ENCODE data around the gene IQGAP3. TPM values are rescaled to one million over a fixed set of nuclear protein-coding genes. Genes with fewer than 3 reads are reported as not detected.

IQGAP3 gene
- polyA plus RNA-seq, 1 of the 3 experiments (the other 2 are of a cell fraction): 15.6 TPM

DNA sequence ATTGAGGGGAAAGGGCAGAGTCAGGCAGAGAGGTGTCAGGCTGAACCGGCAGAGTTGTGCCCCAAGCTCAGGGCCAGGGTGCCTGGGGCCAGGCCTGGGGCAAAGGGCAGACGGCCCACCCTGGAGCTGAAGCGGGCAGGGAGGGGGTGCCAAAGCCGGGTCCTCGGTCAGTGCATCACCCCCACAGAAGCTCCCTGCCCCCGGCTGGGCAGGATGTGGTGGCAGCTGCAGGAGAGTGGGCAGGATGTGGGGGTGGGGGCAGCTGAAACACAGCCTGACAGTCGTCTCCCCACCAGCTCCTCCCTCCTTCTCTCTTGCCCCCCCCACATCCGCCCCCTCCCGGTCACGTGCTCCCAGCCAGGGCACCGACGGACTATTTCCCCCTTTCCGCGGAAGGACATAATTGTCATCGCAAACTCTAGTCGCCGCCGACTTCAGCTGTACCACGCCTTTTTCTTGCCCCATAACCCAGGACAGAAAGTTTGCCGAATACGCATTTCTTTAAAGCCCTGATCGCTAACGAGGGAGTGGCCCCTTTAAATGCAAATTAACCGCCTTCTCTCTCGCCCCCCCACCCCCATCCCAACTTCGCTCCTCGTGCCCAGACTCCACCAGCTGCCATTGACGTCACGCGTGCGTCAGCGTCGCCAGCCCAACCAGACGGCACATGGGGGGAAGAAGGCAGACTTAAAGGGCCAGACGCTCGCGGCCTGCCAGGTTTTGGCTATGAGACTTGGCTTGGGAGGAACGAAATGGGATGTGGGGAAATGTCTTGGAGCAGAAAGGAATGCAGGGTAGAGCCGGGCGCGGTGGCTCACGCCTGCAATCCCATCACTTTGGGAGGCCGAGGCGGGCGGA, 67.3 kb downstream of the IQGAP3 start:
- peak overlapping the region; percentile 69 for H2AFZ ChIP-seq (ENCODE audit: low read depth)
- peak; percentile 53; the same call in 1 of the 2 replicates for TF ChIP-seq SIN3A (IDR thresholded peaks at IDR 0.05; ENCODE audit: borderline replicate concordance, low read depth, low read length)
- no peak for TF ChIP-seq EZH2phosphoT487 (IDR thresholded peaks at IDR 0.05; ENCODE audit: borderline replicate concordance, low read depth)
- TF ChIP-seq RFX5 (IDR thresholded peaks at IDR 0.05; ENCODE audit: low read length): peak; percentile 86
- 0 out of 2 replicates have a peak, but pooled peaks have one; percentile 15 for TF ChIP-seq NFIC (IDR thresholded peaks at IDR 0.05; ENCODE audit: borderline replicate concordance)
- peak; percentile 19; the same call in 1 of the 2 replicates for TF ChIP-seq RCOR1 (IDR thresholded peaks at IDR 0.05; ENCODE audit: low read length)
- peak; percentile 96 for TF ChIP-seq CHD2 (IDR thresholded peaks at IDR 0.05; ENCODE audit: low read length, partially characterized antibody)
- TF ChIP-seq YY1 (IDR thresholded peaks at IDR 0.05; ENCODE audit: low read depth): no peak
- TF ChIP-seq, protein P1, sequence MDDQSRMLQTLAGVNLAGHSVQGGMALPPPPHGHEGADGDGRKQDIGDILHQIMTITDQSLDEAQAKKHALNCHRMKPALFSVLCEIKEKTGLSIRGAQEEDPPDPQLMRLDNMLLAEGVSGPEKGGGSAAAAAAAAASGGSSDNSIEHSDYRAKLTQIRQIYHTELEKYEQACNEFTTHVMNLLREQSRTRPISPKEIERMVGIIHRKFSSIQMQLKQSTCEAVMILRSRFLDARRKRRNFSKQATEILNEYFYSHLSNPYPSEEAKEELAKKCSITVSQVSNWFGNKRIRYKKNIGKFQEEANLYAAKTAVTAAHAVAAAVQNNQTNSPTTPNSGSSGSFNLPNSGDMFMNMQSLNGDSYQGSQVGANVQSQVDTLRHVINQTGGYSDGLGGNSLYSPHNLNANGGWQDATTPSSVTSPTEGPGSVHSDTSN (IDR thresholded peaks at IDR 0.05): peak; percentile 85
- TF ChIP-seq, protein P2, sequence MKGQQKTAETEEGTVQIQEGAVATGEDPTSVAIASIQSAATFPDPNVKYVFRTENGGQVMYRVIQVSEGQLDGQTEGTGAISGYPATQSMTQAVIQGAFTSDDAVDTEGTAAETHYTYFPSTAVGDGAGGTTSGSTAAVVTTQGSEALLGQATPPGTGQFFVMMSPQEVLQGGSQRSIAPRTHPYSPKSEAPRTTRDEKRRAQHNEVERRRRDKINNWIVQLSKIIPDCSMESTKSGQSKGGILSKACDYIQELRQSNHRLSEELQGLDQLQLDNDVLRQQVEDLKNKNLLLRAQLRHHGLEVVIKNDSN (IDR thresholded peaks at IDR 0.05; ENCODE audit: borderline replicate concordance, low read depth): peak; percentile 92
- peak; percentile 37; the same call in 1 of the 2 replicates for TF ChIP-seq JUND (IDR thresholded peaks at IDR 0.05)
- TF ChIP-seq, protein P3, sequence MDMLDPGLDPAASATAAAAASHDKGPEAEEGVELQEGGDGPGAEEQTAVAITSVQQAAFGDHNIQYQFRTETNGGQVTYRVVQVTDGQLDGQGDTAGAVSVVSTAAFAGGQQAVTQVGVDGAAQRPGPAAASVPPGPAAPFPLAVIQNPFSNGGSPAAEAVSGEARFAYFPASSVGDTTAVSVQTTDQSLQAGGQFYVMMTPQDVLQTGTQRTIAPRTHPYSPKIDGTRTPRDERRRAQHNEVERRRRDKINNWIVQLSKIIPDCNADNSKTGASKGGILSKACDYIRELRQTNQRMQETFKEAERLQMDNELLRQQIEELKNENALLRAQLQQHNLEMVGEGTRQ (IDR thresholded peaks at IDR 0.05; ENCODE audit: borderline replicate concordance, low read depth, low read length): peak; percentile 65; the same call in 1 of the 2 replicates
- TF ChIP-seq RXRA (IDR thresholded peaks at IDR 0.05; ENCODE audit: borderline replicate concordance, low read depth): 0 out of 2 replicates have a peak, but pooled peaks have one; percentile 42
- no peak for TF ChIP-seq SMC3 (IDR thresholded peaks at IDR 0.05; ENCODE audit: low read depth, low read length)
- TF ChIP-seq NRF1 (IDR thresholded peaks at IDR 0.05; ENCODE audit: low read depth, low read length): no peak
- TF ChIP-seq TEAD4 (IDR thresholded peaks at IDR 0.05; ENCODE audit: borderline replicate concordance, insufficient read depth): no peak
- TF ChIP-seq, protein P4, sequence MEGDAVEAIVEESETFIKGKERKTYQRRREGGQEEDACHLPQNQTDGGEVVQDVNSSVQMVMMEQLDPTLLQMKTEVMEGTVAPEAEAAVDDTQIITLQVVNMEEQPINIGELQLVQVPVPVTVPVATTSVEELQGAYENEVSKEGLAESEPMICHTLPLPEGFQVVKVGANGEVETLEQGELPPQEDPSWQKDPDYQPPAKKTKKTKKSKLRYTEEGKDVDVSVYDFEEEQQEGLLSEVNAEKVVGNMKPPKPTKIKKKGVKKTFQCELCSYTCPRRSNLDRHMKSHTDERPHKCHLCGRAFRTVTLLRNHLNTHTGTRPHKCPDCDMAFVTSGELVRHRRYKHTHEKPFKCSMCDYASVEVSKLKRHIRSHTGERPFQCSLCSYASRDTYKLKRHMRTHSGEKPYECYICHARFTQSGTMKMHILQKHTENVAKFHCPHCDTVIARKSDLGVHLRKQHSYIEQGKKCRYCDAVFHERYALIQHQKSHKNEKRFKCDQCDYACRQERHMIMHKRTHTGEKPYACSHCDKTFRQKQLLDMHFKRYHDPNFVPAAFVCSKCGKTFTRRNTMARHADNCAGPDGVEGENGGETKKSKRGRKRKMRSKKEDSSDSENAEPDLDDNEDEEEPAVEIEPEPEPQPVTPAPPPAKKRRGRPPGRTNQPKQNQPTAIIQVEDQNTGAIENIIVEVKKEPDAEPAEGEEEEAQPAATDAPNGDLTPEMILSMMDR (IDR thresholded peaks at IDR 0.05): no peak
- TF ChIP-seq TCF12 (IDR thresholded peaks at IDR 0.05): peak; percentile 51; the same call in 1 of the 2 replicates
- peak; percentile 69 for TF ChIP-seq MXI1 (IDR thresholded peaks at IDR 0.05; ENCODE audit: low read depth, low read length)
- TF ChIP-seq, protein P5, sequence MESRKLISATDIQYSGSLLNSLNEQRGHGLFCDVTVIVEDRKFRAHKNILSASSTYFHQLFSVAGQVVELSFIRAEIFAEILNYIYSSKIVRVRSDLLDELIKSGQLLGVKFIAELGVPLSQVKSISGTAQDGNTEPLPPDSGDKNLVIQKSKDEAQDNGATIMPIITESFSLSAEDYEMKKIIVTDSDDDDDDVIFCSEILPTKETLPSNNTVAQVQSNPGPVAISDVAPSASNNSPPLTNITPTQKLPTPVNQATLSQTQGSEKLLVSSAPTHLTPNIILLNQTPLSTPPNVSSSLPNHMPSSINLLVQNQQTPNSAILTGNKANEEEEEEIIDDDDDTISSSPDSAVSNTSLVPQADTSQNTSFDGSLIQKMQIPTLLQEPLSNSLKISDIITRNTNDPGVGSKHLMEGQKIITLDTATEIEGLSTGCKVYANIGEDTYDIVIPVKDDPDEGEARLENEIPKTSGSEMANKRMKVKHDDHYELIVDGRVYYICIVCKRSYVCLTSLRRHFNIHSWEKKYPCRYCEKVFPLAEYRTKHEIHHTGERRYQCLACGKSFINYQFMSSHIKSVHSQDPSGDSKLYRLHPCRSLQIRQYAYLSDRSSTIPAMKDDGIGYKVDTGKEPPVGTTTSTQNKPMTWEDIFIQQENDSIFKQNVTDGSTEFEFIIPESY (IDR thresholded peaks at IDR 0.05; ENCODE audit: borderline replicate concordance, low read depth): 0 out of 2 replicates have a peak, but pooled peaks have one; percentile 35
- TF ChIP-seq, protein P6, sequence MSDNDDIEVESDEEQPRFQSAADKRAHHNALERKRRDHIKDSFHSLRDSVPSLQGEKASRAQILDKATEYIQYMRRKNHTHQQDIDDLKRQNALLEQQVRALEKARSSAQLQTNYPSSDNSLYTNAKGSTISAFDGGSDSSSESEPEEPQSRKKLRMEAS (IDR thresholded peaks at IDR 0.05; ENCODE audit: low read depth): peak; percentile 100
- peak; percentile 50; the same call in 1 of the 2 replicates for TF ChIP-seq ELF1 (IDR thresholded peaks at IDR 0.05)
- TF ChIP-seq FOXJ3 (CRISPR knock-in tag; IDR thresholded peaks at IDR 0.05): no peak
- TF ChIP-seq MEF2A (IDR thresholded peaks at IDR 0.05; ENCODE audit: borderline replicate concordance, low read depth): peak; percentile 75
- peak in 1 of 2 experiments; percentile 3; a peak in 2 of 4 replicates for TF ChIP-seq EP300 (IDR thresholded peaks at IDR 0.05; ENCODE audit: borderline replicate concordance in 1 of 2, low read depth in 1 of 2, low read length in 1 of 2)
- peak; percentile 41 for TF ChIP-seq GABPA (IDR thresholded peaks at IDR 0.05; ENCODE audit: low read depth)

More for the DNA sequence above, 67.3 kb downstream of the IQGAP3 start:
- H3K79me2 ChIP-seq (ENCODE audit: insufficient read depth): peaks cover 13% of the 10 kb centered on the region
- H3K27me3 ChIP-seq (ENCODE audit: insufficient read depth): no peaks in the 10 kb centered on the region
- no peaks in the 10 kb centered on the region for H3K36me3 ChIP-seq (replicated peaks in 1 of 2; ENCODE audit: control insufficient read depth in 1 of 2, insufficient read depth in 2 of 2, low read length in 1 of 2)
- peak overlapping the region; percentile 98 to 100 for H3K27ac ChIP-seq (ENCODE audit: low read depth in 2 of 2, low read length in 1 of 2)
- H3K4me1 ChIP-seq (ENCODE audit: control insufficient read depth in 1 of 2, insufficient read depth in 2 of 2, low read depth in 1 of 2, low read length in 1 of 2): peaks cover 39 to 45% of the 10 kb centered on the region in 2 experiments
- no peaks in the 10 kb centered on the region for H4K20me1 ChIP-seq (ENCODE audit: insufficient read depth)
- peak overlapping the region; percentile 77 for H3K9ac ChIP-seq
- ChIA-PET POLR2A (interaction anchor here (0.8 kb wide), 1 partner anchor 48 kb away, joined by 4 read pairs; no protein-coding TSS in a partner anchor), CTCF (interaction anchor here (0.8 to 1.6 kb wide), 7 partner anchors 12 to 119 kb away, joined by 3 to 9 read pairs (median 3); no protein-coding TSS in a partner anchor)
- 7% methylated on average over 42 of the region's 45 CpGs for WGBS (ENCODE audit: low lambda C conversion rate)
- no peaks in the 10 kb centered on the region for H3K9me3 ChIP-seq
- peaks cover 32% of the 10 kb centered on the region for H3F3A ChIP-seq (replicated peaks; ENCODE audit: insufficient read depth)
- H3K4me2 ChIP-seq: peak overlapping the region; percentile 94
- no peaks in the 10 kb centered on the region for H3K9me2 ChIP-seq
- H3K4me3 ChIP-seq (ENCODE audit: low read depth in 2 of 2, low read length in 1 of 2): peak overlapping the region in 1 of 2 experiments; percentile 43; a peak in 2 of 4 replicates
- peak; percentile 92 for DNase-seq
